ENCODE data around the gene SESN2. TPM values are rescaled to one million over a fixed set of nuclear protein-coding genes. Genes with fewer than 3 reads are reported as not detected.

The SESN2 gene
- total and polyA plus RNA-seq, 2 donors (not counting 1 experiment from before 2014, with no cell fraction given), result 4.5 to 5.4 TPM

DNA sequence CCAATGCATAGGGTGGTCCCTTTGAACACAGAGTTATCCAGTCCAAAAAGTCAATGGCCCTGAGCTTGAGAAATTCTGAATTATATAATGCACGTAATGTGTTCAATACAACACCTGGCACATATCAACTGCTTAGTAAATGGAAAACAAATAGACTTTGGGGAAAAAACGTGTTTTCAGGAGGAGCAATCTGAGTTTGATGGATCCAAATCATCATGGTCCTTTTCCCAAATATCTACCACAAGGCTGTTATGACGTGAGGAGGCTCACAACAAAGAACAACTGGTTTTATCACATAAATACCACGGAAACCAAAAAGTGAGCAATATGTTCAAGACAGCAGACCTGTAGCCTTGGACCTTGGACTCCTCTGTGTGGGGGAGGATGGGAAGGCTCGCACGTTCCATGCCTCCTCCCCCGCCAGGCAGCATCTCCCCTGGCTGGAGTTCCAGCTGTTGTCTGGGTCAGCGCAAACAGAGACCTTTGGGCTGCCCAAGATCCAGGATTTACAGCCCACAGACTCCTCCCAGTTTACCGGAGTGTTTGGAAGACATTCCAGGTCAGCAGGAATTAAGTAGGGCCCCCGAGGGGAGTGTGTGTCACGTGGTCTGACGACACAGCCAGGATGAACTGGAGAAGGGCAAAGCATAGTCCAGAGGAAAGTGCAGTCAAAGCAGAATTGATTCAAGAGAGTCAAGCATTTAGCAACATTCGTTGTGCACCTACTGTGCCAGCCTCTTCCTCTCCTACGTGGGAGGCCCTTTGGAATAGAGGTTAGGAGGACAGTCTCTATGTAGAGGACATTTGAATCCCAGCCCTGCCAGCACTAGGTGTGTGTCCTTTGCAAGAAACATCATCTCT lies 37.3 kb downstream of the SESN2 start:
- H3K4me1 ChIP-seq (ENCODE audit: control insufficient read depth in 2 of 2, insufficient read depth in 2 of 2, low read length in 2 of 2), result no peaks in the 10 kb centered on the region
- ATAC-seq (ENCODE audit: low read depth) (no peak), DNase-seq (no peak)
- no peaks in the 10 kb centered on the region for H3K27me3 ChIP-seq (replicated peaks in 1 of 4; ENCODE audit: control extremely low read depth in 1 of 4, control insufficient read depth in 3 of 4, insufficient read depth in 4 of 4, low read length in 3 of 4)
- no peak overlapping the region for H3K4me3 ChIP-seq (ENCODE audit: control extremely low read depth in 1 of 5, extremely low read depth in 1 of 5, insufficient read depth in 1 of 5, low read depth in 2 of 5, low read length in 4 of 5)
- H3K4me2 ChIP-seq (replicated peaks; ENCODE audit: low read depth, low read length, poor library complexity, severe bottlenecking), result no peak overlapping the region
- no peaks in the 10 kb centered on the region for H4K20me1 ChIP-seq (ENCODE audit: control insufficient read depth, insufficient read depth, low read length, poor library complexity, severe bottlenecking)
- no peaks in the 10 kb centered on the region for H3K36me3 ChIP-seq (replicated peaks in 1 of 2; ENCODE audit: control extremely low read depth in 1 of 2, control insufficient read depth in 1 of 2, extremely low read depth in 1 of 2, insufficient read depth in 2 of 2, low read length in 1 of 2)
- ChIA-PET CTCF (no interaction called here), POLR2A (interaction anchor here (0.6 kb wide), 1 partner anchor 403 kb away, joined by 3 read pairs; no protein-coding TSS in a partner anchor)
- Mint-ChIP-seq H3K27me3 (peaks cover 12% of the 10 kb centered on the region), H3K9me3 (ENCODE audit: insufficient read depth) (no peaks in the 10 kb centered on the region), H3K27ac (no peak overlapping the region), H3K4me1 (no peaks in the 10 kb centered on the region), H3K4me3 (no peak overlapping the region)
- H3K9me3 ChIP-seq (ENCODE audit: control extremely low read depth in 1 of 3, control insufficient read depth in 2 of 3, insufficient read depth in 1 of 3, low read length in 2 of 3), result no peaks in the 10 kb centered on the region
- no peaks in the 10 kb centered on the region for H3K79me2 ChIP-seq (ENCODE audit: control insufficient read depth, insufficient read depth, low read length)
- 68% methylated on average over 9 of the region's 14 CpGs for WGBS (ENCODE audit: insufficient coverage)
- H2AFZ ChIP-seq (ENCODE audit: insufficient read depth, low read depth, low read length, poor library complexity, severe bottlenecking), result no peak overlapping the region
- no peak overlapping the region for H3K9ac ChIP-seq (ENCODE audit: low read length)
- TF ChIP-seq EZH2 (IDR thresholded peaks at IDR 0.05; ENCODE audit: borderline replicate concordance, insufficient read depth, low read depth, low read length, poor library complexity, severe bottlenecking) (no peak), CTCF (IDR thresholded peaks at IDR 0.05) (no peak)
- H3K27ac ChIP-seq (ENCODE audit: low read length in 2 of 2), result no peak overlapping the region
- intact Hi-C loops (cut with micrococcal nuclease), result no loop called here

- CTCF ChIA-PET, result interaction anchor here (1.2 kb wide), 1 partner anchor 49 kb away, joined by 5 read pairs; no protein-coding TSS in a partner anchor
- POLR2A ChIA-PET, result interaction anchor here (0.6 kb wide), 1 partner anchor 101 kb away, joined by 5 read pairs; no protein-coding TSS in a partner anchor
- H3K27ac Mint-ChIP-seq, result no peak overlapping the region
Observed at GRCh38 chr1:28297826-28298225, 38.5 kb downstream of the SESN2 start.

More at GRCh38 chr1:28297826-28298225, 38.5 kb downstream of the SESN2 start:
- H3K27me3 ChIP-seq (replicated peaks in 1 of 4; ENCODE audit: control extremely low read depth in 1 of 4, control insufficient read depth in 3 of 4, insufficient read depth in 4 of 4, low read length in 3 of 4), result no peaks in the 10 kb centered on the region
- intact Hi-C loops (cut with micrococcal nuclease), result no loop called here
- no peak overlapping the region for H2AFZ ChIP-seq (ENCODE audit: insufficient read depth, low read depth, low read length, poor library complexity, severe bottlenecking)
- no peaks in the 10 kb centered on the region for H3K4me1 ChIP-seq (ENCODE audit: control insufficient read depth in 2 of 2, insufficient read depth in 2 of 2, low read length in 2 of 2)
- WGBS (ENCODE audit: insufficient coverage), result 78% methylated on average over 2 of the region's 2 CpGs
- Mint-ChIP-seq H3K4me1 (no peaks in the 10 kb centered on the region), H3K9me3 (ENCODE audit: insufficient read depth) (no peaks in the 10 kb centered on the region), H3K4me3 (no peak overlapping the region), H3K27me3 (peaks cover 12% of the 10 kb centered on the region)
- H3K9ac ChIP-seq (ENCODE audit: low read length), result no peak overlapping the region
- H4K20me1 ChIP-seq (ENCODE audit: control insufficient read depth, insufficient read depth, low read length, poor library complexity, severe bottlenecking), result no peaks in the 10 kb centered on the region
- no peaks in the 10 kb centered on the region for H3K79me2 ChIP-seq (ENCODE audit: control insufficient read depth, insufficient read depth, low read length)
- H3K4me2 ChIP-seq (replicated peaks; ENCODE audit: low read depth, low read length, poor library complexity, severe bottlenecking), result no peak overlapping the region
- no peaks in the 10 kb centered on the region for H3K9me3 ChIP-seq (ENCODE audit: control extremely low read depth in 1 of 3, control insufficient read depth in 2 of 3, insufficient read depth in 1 of 3, low read length in 2 of 3)
- DNase-seq, result no peak
- no peak overlapping the region for H3K4me3 ChIP-seq (ENCODE audit: control extremely low read depth in 1 of 5, extremely low read depth in 1 of 5, insufficient read depth in 1 of 5, low read depth in 2 of 5, low read length in 4 of 5)
- no peaks in the 10 kb centered on the region for H3K36me3 ChIP-seq (replicated peaks in 1 of 2; ENCODE audit: control extremely low read depth in 1 of 2, control insufficient read depth in 1 of 2, extremely low read depth in 1 of 2, insufficient read depth in 2 of 2, low read length in 1 of 2)
- no peak for TF ChIP-seq CTCF (IDR thresholded peaks at IDR 0.05)
- no peak overlapping the region for H3K27ac ChIP-seq (ENCODE audit: low read length in 2 of 2)
- ATAC-seq (ENCODE audit: low read depth), result no peak
